WI38 (cell line): Measurements from ENCODE around the gene GEN1.

Experiments used
- H3K4me3 ChIP-seq: 2 replicates; pipeline ENCODE4 v1.5.1; 2011; ENCODE audit warnings: low read depth, mild to moderate bottlenecking, control low read depth, low read length
- CTCF ChIP-seq: IDR thresholded peaks from 2 replicates; pipeline ENCODE4 v1.5.1; 2012; ENCODE audit warnings: low read depth, mild to moderate bottlenecking, control low read depth, low read length

GEN1 gene

GRCh38 chr2:17765398-17765797 lies 11.5 kb downstream of the GEN1 start:
- no peak for TF ChIP-seq CTCF
- H3K4me3 ChIP-seq: no peak overlapping the region

GRCh38 chr2:17768894-17769293 lies 15.0 kb downstream of the GEN1 start:
- TF ChIP-seq CTCF: no peak
- H3K4me3 ChIP-seq: no peak overlapping the region

GRCh38 chr2:17771956-17772355 lies 18.0 kb downstream of the GEN1 start:
- no peak overlapping the region for H3K4me3 ChIP-seq
- TF ChIP-seq CTCF: no peak

- no peak overlapping the region for H3K4me3 ChIP-seq
- no peak for TF ChIP-seq CTCF
Measured at GRCh38 chr2:17772532-17772931, 18.6 kb downstream of the GEN1 start.

GRCh38 chr2:17780546-17780945 lies 26.6 kb downstream of the GEN1 start:
- H3K4me3 ChIP-seq: no peak overlapping the region
- no peak for TF ChIP-seq CTCF

- no peak overlapping the region for H3K4me3 ChIP-seq
- no peak for TF ChIP-seq CTCF
Measured at GRCh38 chr2:17781482-17781881, 27.5 kb downstream of the GEN1 start.

GRCh38 chr2:17786727-17787126 lies 32.8 kb downstream of the GEN1 start:
- TF ChIP-seq CTCF: no peak

More at GRCh38 chr2:17786727-17787126, 32.8 kb downstream of the GEN1 start:
- no peak overlapping the region for H3K4me3 ChIP-seq
